Hepatocyte (in vitro differentiated cells): ENCODE results near the gene FIBP. TPM values are rescaled to one million over a fixed set of nuclear protein-coding genes. Genes with fewer than 3 reads are reported as not detected.
A peak's percentile ranks its signal among the peaks of the same experiment; 100 is the strongest.

ENCODE experiments used
- DNase-seq: peaks from one replicate; pipeline ENCODE4 v3.0.0-alpha.2; 2016; ENCODE audit warnings: low spot score
- H2AFZ ChIP-seq: fragments of 200-600 bp; sonication (generic); 2 replicates; pipeline ENCODE4 v1.6.0; 2016; ENCODE audit warnings: antibody characterized with exemption, mild to moderate bottlenecking
- H3K27ac ChIP-seq: fragments of 200-600 bp; sonication (generic); 2 replicates; pipeline ENCODE4 v1.5.1; 2016; ENCODE audit warnings: mild to moderate bottlenecking
- H3K27me3 ChIP-seq: fragments of 200-600 bp; sonication (generic); 2 replicates; pipeline ENCODE4 v1.6.1; 2016
- H3K36me3 ChIP-seq: fragments of 200-600 bp; sonication (generic); replicated peaks from 2 replicates; pipeline ENCODE4 v1.5.1; 2016; ENCODE audit warnings: low read depth; ENCODE audit not compliant: insufficient read depth
- H3K4me1 ChIP-seq: fragments of 200-600 bp; sonication (generic); 2 replicates; pipeline ENCODE4 v1.5.1; 2016; ENCODE audit warnings: mild to moderate bottlenecking, moderate library complexity; ENCODE audit not compliant: insufficient read depth
- H3K4me2 ChIP-seq: fragments of 200-600 bp; sonication (generic); 2 replicates; pipeline ENCODE4 v1.6.0; 2016
- H3K4me3 ChIP-seq: fragments of 200-600 bp; sonication (generic); 2 replicates; pipeline ENCODE4 v1.5.1; 2016; ENCODE audit warnings: mild to moderate bottlenecking
- H3K79me2 ChIP-seq: fragments of 200-600 bp; sonication (generic); 2 replicates; pipeline ENCODE4 v1.6.0; 2017; ENCODE audit warnings: mild to moderate bottlenecking
- H3K9me2 ChIP-seq: fragments of 200-600 bp; sonication (generic); replicated peaks from 2 replicates; pipeline ENCODE4 v1.6.0; 2017; ENCODE audit warnings: mild to moderate bottlenecking; ENCODE audit not compliant: insufficient read depth
- H3K9me3 ChIP-seq: fragments of 200-600 bp; sonication (generic); 2 replicates; pipeline ENCODE4 v1.5.1; 2016; ENCODE audit warnings: low read depth, mild to moderate bottlenecking
- H4K20me1 ChIP-seq: fragments of 200-600 bp; sonication (generic); 2 replicates; pipeline ENCODE4 v1.6.0; 2016; ENCODE audit warnings: mild to moderate bottlenecking; ENCODE audit not compliant: insufficient read depth, poor library complexity, severe bottlenecking
- EZH2 ChIP-seq: fragments of 200-600 bp; sonication (generic); IDR thresholded peaks from 2 replicates; pipeline ENCODE4 v1.6.1; 2016; ENCODE audit warnings: antibody characterized with exemption, mild to moderate bottlenecking, borderline replicate concordance
- EZH2phosphoT487 ChIP-seq: fragments of 200-600 bp; sonication (generic); IDR thresholded peaks from one replicate; pipeline ENCODE4 v1.6.1; 2018; ENCODE audit warnings: antibody characterized with exemption, mild to moderate bottlenecking, low read depth, moderate library complexity; ENCODE audit not compliant: unreplicated experiment, severe bottlenecking
- WGBS: methylation state at CpG from one replicate; pipeline ENCODE4 v1.1.6; 2016; ENCODE audit warnings: low lambda C conversion rate; ENCODE audit errors: missing lambda C conversion rate; 5-methylcytosine and 5-hydroxymethylcytosine counted together
- polyA plus RNA-seq: library from polyadenylated mRNA; unstranded; fragments of >200 nt; fragmentation: Nextera tagmentation; extraction: Ambion mirVana; gene quantifications from 2 replicates; pipeline ENCODE4 v1.2.1, GENCODE V29; 2016
- total RNA-seq: library from RNA; depleted of rRNA; stranded (reverse); fragments of >200 nt; gene quantifications from 2 replicates; pipeline ENCODE4 v1.2.3, GENCODE V29; 2014
- TF ChIP-seq, protein P1 (sequence below): fragments of 200-600 bp; sonication (generic); IDR thresholded peaks from 2 replicates; pipeline ENCODE4 v1.5.1; 2016; ENCODE audit warnings: antibody characterized with exemption, mild to moderate bottlenecking; ENCODE audit not compliant: poor library complexity

Gene FIBP
- total and polyA plus RNA-seq, 2 experiments from 2014 or later: 74.9 to 93.6 TPM

DNA sequence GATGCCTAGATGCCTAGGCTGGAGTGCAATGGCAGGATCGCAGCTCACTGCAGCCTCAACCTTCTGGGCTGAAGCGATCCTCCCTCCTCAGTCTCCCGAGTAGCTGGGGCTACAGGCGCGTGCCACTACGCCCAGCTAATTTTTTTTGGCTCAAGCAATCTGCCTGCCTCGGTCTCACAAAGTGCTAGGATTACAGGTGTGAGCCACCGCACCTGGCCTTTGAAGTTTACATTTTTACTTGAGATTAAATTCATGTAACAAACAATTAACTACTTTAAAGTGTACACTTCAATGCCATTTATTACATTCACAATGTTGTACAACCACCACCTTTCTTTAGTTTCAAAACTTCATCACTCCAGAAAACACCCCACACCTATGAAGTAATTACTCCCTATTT lies 15.4 kb upstream of the FIBP start:
- no peak overlapping the region for H3K4me3 ChIP-seq
- no peaks in the 10 kb centered on the region for H3K9me2 ChIP-seq
- WGBS: 85% methylated on average over 8 of the region's 8 CpGs
- DNase-seq: no peak
- peaks cover 19% of the 10 kb centered on the region for H3K27me3 ChIP-seq
- H3K4me1 ChIP-seq: peaks cover 15% of the 10 kb centered on the region
- TF ChIP-seq, protein P1, sequence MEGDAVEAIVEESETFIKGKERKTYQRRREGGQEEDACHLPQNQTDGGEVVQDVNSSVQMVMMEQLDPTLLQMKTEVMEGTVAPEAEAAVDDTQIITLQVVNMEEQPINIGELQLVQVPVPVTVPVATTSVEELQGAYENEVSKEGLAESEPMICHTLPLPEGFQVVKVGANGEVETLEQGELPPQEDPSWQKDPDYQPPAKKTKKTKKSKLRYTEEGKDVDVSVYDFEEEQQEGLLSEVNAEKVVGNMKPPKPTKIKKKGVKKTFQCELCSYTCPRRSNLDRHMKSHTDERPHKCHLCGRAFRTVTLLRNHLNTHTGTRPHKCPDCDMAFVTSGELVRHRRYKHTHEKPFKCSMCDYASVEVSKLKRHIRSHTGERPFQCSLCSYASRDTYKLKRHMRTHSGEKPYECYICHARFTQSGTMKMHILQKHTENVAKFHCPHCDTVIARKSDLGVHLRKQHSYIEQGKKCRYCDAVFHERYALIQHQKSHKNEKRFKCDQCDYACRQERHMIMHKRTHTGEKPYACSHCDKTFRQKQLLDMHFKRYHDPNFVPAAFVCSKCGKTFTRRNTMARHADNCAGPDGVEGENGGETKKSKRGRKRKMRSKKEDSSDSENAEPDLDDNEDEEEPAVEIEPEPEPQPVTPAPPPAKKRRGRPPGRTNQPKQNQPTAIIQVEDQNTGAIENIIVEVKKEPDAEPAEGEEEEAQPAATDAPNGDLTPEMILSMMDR: no peak
- TF ChIP-seq EZH2: no peak
- TF ChIP-seq EZH2phosphoT487: no peak
- H3K27ac ChIP-seq: peak overlapping the region; percentile 55
- no peaks in the 10 kb centered on the region for H3K79me2 ChIP-seq
- H3K36me3 ChIP-seq: no peaks in the 10 kb centered on the region
- no peak overlapping the region for H2AFZ ChIP-seq
- H3K4me2 ChIP-seq: no peak overlapping the region
- no peaks in the 10 kb centered on the region for H3K9me3 ChIP-seq
- H4K20me1 ChIP-seq: no peaks in the 10 kb centered on the region

DNA sequence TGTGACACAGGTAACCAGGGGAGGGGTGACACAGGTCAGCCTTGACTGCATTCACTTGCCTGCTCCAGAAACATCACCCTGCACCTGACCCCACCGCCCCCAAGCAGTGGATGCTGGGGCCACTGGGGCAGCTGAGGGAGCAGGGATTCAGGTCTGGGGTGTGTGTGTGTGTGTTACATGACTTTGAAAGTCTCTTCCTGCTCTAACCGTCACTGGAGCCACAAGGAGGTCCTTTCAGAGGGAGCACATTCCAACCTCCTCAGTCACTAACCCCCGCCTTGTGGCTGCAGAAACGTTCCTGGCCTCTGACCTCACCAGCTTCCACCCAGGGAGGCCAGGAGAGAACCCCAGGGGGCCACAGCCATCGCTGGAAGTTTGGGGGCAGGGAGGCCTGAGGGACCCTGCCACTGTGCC lies 14.8 kb upstream of the FIBP start:
- no peak overlapping the region for H2AFZ ChIP-seq
- H3K4me2 ChIP-seq: no peak overlapping the region
- WGBS: 15% methylated on average over 5 of the region's 5 CpGs
- no peak overlapping the region for H3K4me3 ChIP-seq
- peak; percentile 69 for DNase-seq
- peaks cover 15% of the 10 kb centered on the region for H3K4me1 ChIP-seq
- no peaks in the 10 kb centered on the region for H3K9me2 ChIP-seq
- TF ChIP-seq, protein P1: no peak
- TF ChIP-seq EZH2phosphoT487: no peak
- TF ChIP-seq EZH2: no peak
- H3K27me3 ChIP-seq: peaks cover 21% of the 10 kb centered on the region
- H3K9me3 ChIP-seq: no peaks in the 10 kb centered on the region
- H4K20me1 ChIP-seq: no peaks in the 10 kb centered on the region
- H3K27ac ChIP-seq: peak overlapping the region; percentile 64
- no peaks in the 10 kb centered on the region for H3K36me3 ChIP-seq
- no peaks in the 10 kb centered on the region for H3K79me2 ChIP-seq

DNA sequence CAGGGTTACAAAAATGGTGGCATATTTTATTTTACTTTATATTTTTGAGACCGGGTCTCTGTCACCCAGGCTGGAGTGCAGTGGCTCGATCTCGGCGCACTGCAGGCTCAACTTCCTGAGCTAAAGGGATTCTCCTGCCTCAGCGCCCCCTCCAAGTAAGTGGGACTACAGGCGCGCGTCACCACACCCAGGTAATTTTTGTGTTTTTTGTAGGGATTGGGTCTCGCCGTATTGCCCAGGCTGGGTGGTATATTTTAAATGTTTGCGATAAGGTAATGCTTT lies 12.6 kb upstream of the FIBP start:
- Histone ChIP-seq H3K4me2 (peak overlapping the region; percentile 93), H3K36me3 (no peaks in the 10 kb centered on the region), H3K9me3 (no peaks in the 10 kb centered on the region), H3K4me1 (peaks cover 15% of the 10 kb centered on the region), H3K79me2 (no peaks in the 10 kb centered on the region), H2AFZ (peak overlapping the region; percentile 1), H4K20me1 (no peaks in the 10 kb centered on the region), H3K9me2 (no peaks in the 10 kb centered on the region), H3K27ac (peak overlapping the region; percentile 23), H3K27me3 (peaks cover 25% of the 10 kb centered on the region), H3K4me3 (no peak overlapping the region)
- WGBS: 75% methylated on average over 11 of the region's 11 CpGs
- TF ChIP-seq, protein P1: no peak
- TF ChIP-seq EZH2phosphoT487 (no peak), EZH2 (no peak)
- no peak for DNase-seq
